ENCODE measurements around the gene COX5A.

COX5A gene

DNA sequence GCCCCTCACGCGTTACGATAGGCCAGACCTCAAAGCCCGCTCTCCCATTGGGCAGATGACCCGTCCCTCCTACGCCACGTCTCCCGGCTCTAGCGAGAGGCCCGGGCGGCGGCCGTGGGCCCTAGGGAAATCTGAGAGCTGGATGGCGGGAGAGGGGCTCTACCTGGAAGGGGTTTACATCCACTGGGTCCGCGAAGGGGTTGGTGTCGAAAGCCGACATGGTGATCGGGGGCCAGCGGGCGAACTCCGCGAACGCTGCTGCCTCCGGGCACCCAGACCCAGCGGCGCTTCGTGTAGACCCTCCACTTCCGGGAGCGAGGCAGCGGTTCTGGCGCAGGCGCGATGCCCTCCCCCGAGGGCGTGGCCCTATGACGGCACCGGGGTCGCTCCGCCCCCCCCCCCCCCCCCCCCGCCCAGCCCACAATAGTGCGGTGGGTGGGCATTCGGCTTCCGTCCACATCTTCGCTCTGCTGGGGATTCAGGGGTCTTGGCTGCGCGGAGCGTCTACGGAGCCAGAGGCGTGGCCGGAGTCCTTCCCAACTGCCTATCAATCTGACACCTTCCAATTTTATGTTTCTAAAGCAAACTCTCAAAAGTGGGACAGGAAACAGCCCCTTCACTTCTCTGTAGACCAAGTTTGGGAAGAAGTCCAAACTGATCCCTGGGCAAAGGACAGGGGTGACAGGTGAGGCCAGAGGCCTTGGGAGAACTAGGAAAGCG lies 64.7 kb downstream of the COX5A start, which contains the start of gene SCAMP2:
TSS of gene SCAMP2 (minus strand) at position 330 of the 720 bp plus-strand sequence. CDS start at position 220, 110 bp downstream.
- H3K4me3 ChIP-seq (ENCODE audit: low read depth, low read length) = peak within 1 kb of the TSS; percentile 69

DNA sequence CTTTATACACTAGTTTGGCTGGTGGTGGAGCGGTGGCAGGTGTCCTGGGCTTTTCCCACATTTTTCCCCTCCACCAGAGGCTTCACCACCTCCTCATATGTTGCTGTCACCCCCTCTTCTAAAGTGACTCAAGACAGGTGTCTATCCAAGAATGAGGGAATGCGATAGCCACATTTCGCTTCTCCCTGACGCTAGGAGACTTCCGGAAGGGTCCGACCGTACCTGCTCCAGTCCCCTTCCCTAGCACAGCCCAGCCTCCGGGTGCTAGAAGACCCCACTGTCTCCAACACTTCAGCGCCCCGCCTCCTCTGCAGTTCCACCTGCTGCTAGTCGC lies 65.2 kb downstream of the COX5A start:
- peak overlapping the region; percentile 69 for H3K4me3 ChIP-seq (ENCODE audit: low read depth, low read length)

DNA sequence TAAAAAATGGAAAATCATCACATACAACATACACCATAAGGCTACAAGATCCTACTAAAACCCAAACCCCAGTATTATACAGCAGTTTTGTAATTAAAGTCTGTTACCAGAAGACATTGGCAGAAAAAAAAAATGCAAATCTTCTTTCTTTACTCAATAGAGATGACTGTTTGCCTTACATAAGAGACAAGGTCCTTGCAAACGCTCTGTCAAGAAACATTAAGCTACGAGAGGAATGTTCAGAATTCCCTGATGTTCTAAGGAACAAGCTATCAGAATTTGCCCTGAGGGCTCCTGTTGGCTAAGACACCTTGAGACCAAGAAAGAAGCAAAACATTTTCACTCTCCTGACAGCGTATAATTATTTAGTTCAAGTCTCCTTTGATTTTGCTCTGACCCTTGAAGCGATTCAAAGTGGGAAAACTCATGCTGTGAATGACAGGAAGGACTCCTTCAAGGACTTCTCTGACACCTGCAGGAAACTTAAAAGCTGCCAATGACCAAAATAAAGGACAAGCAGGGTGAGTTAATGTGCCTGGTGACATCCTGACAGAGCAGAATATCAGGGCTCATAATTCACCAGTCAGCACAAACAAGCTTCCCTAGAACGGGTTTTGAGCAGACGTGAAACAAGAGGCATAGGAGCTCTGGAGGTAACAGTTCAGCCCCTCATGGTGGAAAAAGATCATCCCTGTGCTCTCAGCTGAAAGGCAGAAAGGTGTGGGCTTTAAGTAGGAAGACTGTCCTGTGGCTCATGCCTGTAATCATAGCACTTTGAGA lies 67.2 kb downstream of the COX5A start:
- no peak overlapping the region for H3K4me3 ChIP-seq (ENCODE audit: low read depth, low read length)

Data from iPS-11a (cell line).